ENCODE measurements around the gene ZNF394.

The ZNF394 gene

DNA sequence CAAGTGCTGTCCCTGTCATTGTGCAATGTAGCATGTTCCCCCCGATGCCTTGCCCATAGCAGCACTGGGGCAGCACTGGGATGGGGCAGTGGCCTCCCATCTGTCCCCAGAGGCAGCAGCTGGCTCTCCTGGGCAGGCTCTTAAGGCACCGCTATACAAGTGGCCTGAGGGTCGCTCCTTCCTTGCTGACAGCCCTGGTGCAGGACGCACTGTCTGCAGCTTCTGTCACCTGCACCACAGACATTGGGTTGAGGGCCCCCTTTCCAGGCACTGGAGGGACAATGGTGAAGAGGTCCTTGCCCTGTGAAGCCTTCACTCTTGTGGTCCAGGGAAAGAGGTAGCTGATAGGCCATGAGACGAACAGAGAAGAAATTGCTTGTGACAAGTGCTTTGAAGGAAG is 50.8 kb downstream of the ZNF394 start:
- H3K36me3 ChIP-seq (ENCODE audit: insufficient read depth, low read length) = peaks cover 47% of the 10 kb centered on the region

DNA sequence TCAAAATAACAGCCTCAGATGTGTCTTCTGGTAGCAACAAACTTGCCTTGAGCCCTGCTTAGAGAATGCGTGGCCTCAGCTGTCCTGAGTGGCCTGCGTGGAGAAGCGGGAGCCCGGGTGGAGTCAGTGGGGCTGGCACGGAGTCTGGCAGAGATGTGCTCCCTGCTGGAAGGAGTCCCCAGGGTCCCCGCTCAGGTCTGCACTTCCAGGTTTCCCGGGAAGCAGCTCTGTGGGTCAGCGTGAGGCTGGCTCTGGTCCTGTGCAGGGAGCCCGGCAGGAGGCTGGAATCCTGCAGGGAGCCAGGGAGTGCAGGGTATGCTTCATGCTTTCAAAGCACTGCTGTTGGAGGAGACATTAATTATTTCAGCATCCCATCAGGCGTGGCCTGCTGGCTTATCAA is 51.2 kb downstream of the ZNF394 start:
- H3K36me3 ChIP-seq (ENCODE audit: insufficient read depth, low read length) = peaks cover 44% of the 10 kb centered on the region

More for the DNA sequence above, 50.8 kb downstream of the ZNF394 start:
- no peaks in the 10 kb centered on the region for H3K9me3 ChIP-seq (ENCODE audit: control insufficient read depth, insufficient read depth, low read length)
- H3K9ac ChIP-seq (ENCODE audit: low read depth, low read length) = no peak overlapping the region
- H3K4me1 ChIP-seq (ENCODE audit: insufficient read depth, low read length) = no peaks in the 10 kb centered on the region

DNA sequence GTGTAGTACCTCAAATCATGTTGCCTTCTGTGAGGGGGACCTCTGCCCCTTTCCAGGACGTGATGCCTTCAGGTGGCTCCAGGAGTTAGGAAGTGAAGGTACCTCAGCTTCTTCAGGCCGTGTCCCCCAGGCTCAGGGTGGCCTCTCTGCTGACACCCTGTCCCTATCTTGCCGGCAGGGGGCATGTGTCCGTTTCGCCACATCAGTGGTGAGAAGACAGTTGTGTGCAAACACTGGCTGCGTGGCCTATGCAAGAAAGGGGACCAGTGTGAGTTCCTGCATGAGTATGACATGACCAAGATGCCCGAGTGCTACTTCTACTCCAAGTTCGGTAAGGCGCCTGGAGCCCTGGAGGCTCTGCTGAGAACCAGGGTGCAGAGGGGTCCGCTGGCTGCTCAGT is 52.1 kb downstream of the ZNF394 start:
- peaks cover 40% of the 10 kb centered on the region for H3K36me3 ChIP-seq (ENCODE audit: insufficient read depth, low read length)
- H3K4me1 ChIP-seq (ENCODE audit: insufficient read depth, low read length) = no peaks in the 10 kb centered on the region
- no peaks in the 10 kb centered on the region for H3K9me3 ChIP-seq (ENCODE audit: control insufficient read depth, insufficient read depth, low read length)
- no peak overlapping the region for H3K9ac ChIP-seq (ENCODE audit: low read depth, low read length)

More for the DNA sequence above, 51.2 kb downstream of the ZNF394 start:
- H3K9ac ChIP-seq (ENCODE audit: low read depth, low read length) = no peak overlapping the region
- H3K4me1 ChIP-seq (ENCODE audit: insufficient read depth, low read length) = no peaks in the 10 kb centered on the region
- no peaks in the 10 kb centered on the region for H3K9me3 ChIP-seq (ENCODE audit: control insufficient read depth, insufficient read depth, low read length)

DNA sequence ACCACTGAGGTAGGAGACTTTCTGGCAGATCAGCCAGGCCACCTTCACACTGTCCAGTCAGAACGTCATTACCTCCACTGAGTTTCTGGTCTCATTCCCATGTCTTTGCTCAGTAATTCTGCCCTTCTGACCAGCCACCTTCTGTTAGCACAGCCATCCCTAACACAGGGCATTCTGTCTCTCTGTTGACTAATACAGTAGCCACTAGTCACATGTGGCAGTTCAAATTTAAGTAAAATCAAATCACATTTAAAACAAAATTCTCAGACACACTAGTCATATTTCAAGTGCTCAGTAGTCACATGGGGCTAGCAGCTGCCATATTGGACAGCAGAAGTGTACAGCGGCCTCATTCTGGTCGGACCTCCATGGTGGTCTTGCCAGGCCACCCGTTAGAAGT is 54.0 kb downstream of the ZNF394 start:
- no peak overlapping the region for H3K9ac ChIP-seq (ENCODE audit: low read depth, low read length)
- peaks cover 5% of the 10 kb centered on the region; the same call in 1 of the 2 replicates for H3K4me1 ChIP-seq (ENCODE audit: insufficient read depth, low read length)
- peaks cover 36% of the 10 kb centered on the region for H3K36me3 ChIP-seq (ENCODE audit: insufficient read depth, low read length)
- no peaks in the 10 kb centered on the region for H3K9me3 ChIP-seq (ENCODE audit: control insufficient read depth, insufficient read depth, low read length)

All from ES-I3 (cell line).